Endothelial cell of umbilical vein (primary cell): ENCODE measurements around the gene ZYX. TPM values are rescaled to one million over a fixed set of nuclear protein-coding genes. Genes with fewer than 3 reads are reported as not detected.

Experiments used
- BruUV-seq: library from RNA; stranded (reverse); fragments of 400-500 nt; replicated peaks from 2 replicates; lab custom pipeline; 2021; lab: Mats Ljungman, UMichigan
- CTCF ChIA-PET: fragments of 300-600, 350-600 bp; sonication (Branson Sonifier 250); formaldehyde crosslinking; loops from one replicate; lab custom pipeline; 2021; ENCODE audit warnings: antibody characterized with exemption, inconsistent platforms; lab: Charles Lee
- POLR2A ChIA-PET: fragments of 300-600, 350-600 bp; sonication (Branson Sonifier 250); formaldehyde crosslinking; loops from one replicate; lab custom pipeline; 2021; ENCODE audit warnings: antibody characterized with exemption, inconsistent platforms; lab: Charles Lee
- DNase-seq: peaks from one replicate; pipeline ENCODE4 v3.0.0-alpha.2; 2011; ENCODE audit warnings: low read depth, low spot score
- FAIRE-seq: peaks from 2 replicates; lab custom pipeline; 2011; peaks lifted over from hg19 to GRCh38; lab: Jason Lieb, UNC
- H2AFZ ChIP-seq: 2 replicates; pipeline ENCODE4 v1.6.0; 2012; ENCODE audit warnings: low read depth, low read length, control low read depth, inconsistent platforms
- H3K27ac ChIP-seq: 2 replicates; pipeline ENCODE4 v1.5.1; 2011; ENCODE audit warnings: low read depth, mild to moderate bottlenecking, control low read depth, low read length, moderate library complexity; ENCODE audit not compliant: insufficient read depth
- H3K27me3 ChIP-seq, 2 experiments: 2 replicates each; pipeline versions ENCODE4 v1.6.0 to v1.6.1; 2011; ENCODE audit warnings: low read length in 2 of 2, mixed read lengths in 1 of 2; ENCODE audit not compliant: control insufficient read depth in 2 of 2, insufficient read depth in 2 of 2
- H3K36me3 ChIP-seq, 2 experiments: 2 replicates in 1 of 2; 3 replicates in 1 of 2; pipeline ENCODE4 v1.5.1; 2011; ENCODE audit warnings: low read length in 2 of 2, mild to moderate bottlenecking in 1 of 2, moderate library complexity in 1 of 2; ENCODE audit not compliant: control insufficient read depth in 2 of 2, insufficient read depth in 2 of 2; ENCODE audit errors: extremely low read depth in 1 of 2
- H3K4me1 ChIP-seq: 3 replicates; pipeline ENCODE4 v1.5.1; 2011; ENCODE audit warnings: mild to moderate bottlenecking, low read length; ENCODE audit not compliant: control insufficient read depth, insufficient read depth; ENCODE audit errors: extremely low read depth
- H3K4me2 ChIP-seq: 2 replicates; pipeline ENCODE4 v1.6.1; 2011; ENCODE audit warnings: low read length, control low read depth, mixed read lengths; ENCODE audit not compliant: insufficient read depth
- H3K4me3 ChIP-seq, 3 experiments: fragments of 200-600 bp in 1 of 3; sonication (generic), shearing (Covaris generic) in 1 of 3; replicated peaks in 1 of 3; 2 replicates each; pipeline ENCODE4 v1.5.1; 2011 to 2016; ENCODE audit warnings: control low read depth in 3 of 3, low read length in 3 of 3, mild to moderate bottlenecking in 2 of 3, inconsistent platforms in 1 of 3, low read depth in 1 of 3, moderate library complexity in 1 of 3; ENCODE audit not compliant: insufficient read depth in 1 of 3
- H3K79me2 ChIP-seq: 2 replicates; pipeline ENCODE4 v1.6.0; 2012; ENCODE audit warnings: low read length, inconsistent platforms; ENCODE audit not compliant: control insufficient read depth, insufficient read depth
- H3K9ac ChIP-seq: replicated peaks from 2 replicates; pipeline ENCODE3; 2011; ENCODE audit warnings: low read length, control low read depth; ENCODE audit not compliant: insufficient read depth; ENCODE audit errors: extremely low read depth
- H3K9me1 ChIP-seq: replicated peaks from 3 replicates; pipeline ENCODE4 v1.6.0; 2011; ENCODE audit warnings: mild to moderate bottlenecking, low read length; ENCODE audit not compliant: control insufficient read depth, insufficient read depth; ENCODE audit errors: extremely low read depth
- H3K9me3 ChIP-seq: replicated peaks from 2 replicates; pipeline ENCODE4 v1.5.1; 2012; ENCODE audit warnings: low read length, inconsistent platforms; ENCODE audit not compliant: control insufficient read depth, insufficient read depth
- H4K20me1 ChIP-seq: replicated peaks from 2 replicates; pipeline ENCODE3; 2011; ENCODE audit warnings: mild to moderate bottlenecking, low read length; ENCODE audit not compliant: control insufficient read depth, insufficient read depth; ENCODE audit errors: extremely low read depth
- CTCF ChIP-seq, 2 donors: IDR thresholded peaks; 1 replicate in 1 of 2; 2 replicates in 1 of 2; pipeline ENCODE4 v1.5.1; 2011; ENCODE audit warnings: low read length in 2 of 2, mild to moderate bottlenecking in 2 of 2, moderate library complexity in 2 of 2, control low read depth in 1 of 2, inconsistent platforms in 1 of 2, low read depth in 1 of 2; ENCODE audit not compliant: insufficient read depth in 1 of 2; ENCODE audit errors: extremely low read depth in 1 of 2
- POLR2A ChIP-seq: IDR thresholded peaks from 2 replicates; pipeline ENCODE4 v1.6.1; 2012; ENCODE audit warnings: low read depth, mild to moderate bottlenecking, control low read depth, low read length
- POLR2AphosphoS5 ChIP-seq: IDR thresholded peaks from 2 replicates; pipeline ENCODE4 v1.6.1; 2012; ENCODE audit warnings: low read depth, mild to moderate bottlenecking, control low read depth, low read length, moderate library complexity; ENCODE audit not compliant: insufficient read depth
- dilution Hi-C: fragments of 300-500 bp; cut with MboI; formaldehyde crosslinking; loops from one replicate; pipeline ENCODE4 v1.15.0; 2019; ENCODE audit warnings: low sequenced_read_pairs; ENCODE audit not compliant: extremely low pct_ligation_motif_present
- intact Hi-C: fragments of 100-400 bp; cut with micrococcal nuclease; formaldehyde crosslinking; loops from one replicate; pipeline ENCODE4 v1.10.0; 2022
- polyA plus RNA-seq, 4 experiments: library from polyadenylated mRNA; depleted of rRNA in 3 of 4; stranded (reverse) in 3 of 4; unstranded in 1 of 4; fragments of >200 nt; gene quantifications; 2 replicates each; pipeline versions ENCODE4 v1.2.1 to v1.2.3, GENCODE V29; 2011 to 2012; ENCODE audit warnings: missing spikeins in 1 of 4
- total RNA-seq: library from RNA; stranded (reverse); gene quantifications from 2 replicates; pipeline ENCODE4 v1.2.3, GENCODE V29; 2021

Gene ZYX
- total and polyA plus RNA-seq, 2 donors (not counting 3 experiments of a cell fraction or from before 2014, with no cell fraction given) = 196 to 545 TPM

- Histone ChIP-seq H2AFZ (no peak overlapping the region), H3K4me2 (no peak overlapping the region), H3K4me1 (peaks cover 80% of the 10 kb centered on the region), H3K27ac (no peak overlapping the region), H3K36me3 (peaks cover 19 to 42% of the 10 kb centered on the region in 2 experiments), H3K9me1 (no peaks in the 10 kb centered on the region), H3K4me3 (no peak overlapping the region), H3K9me3 (no peaks in the 10 kb centered on the region), H3K27me3 (no peaks in the 10 kb centered on the region), H3K9ac (no peak overlapping the region), H3K79me2 (peaks cover 50% of the 10 kb centered on the region), H4K20me1 (no peaks in the 10 kb centered on the region)
- TF ChIP-seq POLR2A (no peak), CTCF (IDR thresholded peaks at IDR 0.05; ENCODE audit: extremely low read depth in 1 of 2, insufficient read depth in 1 of 2, low read depth in 1 of 2, low read length in 2 of 2) (peak; percentile 13 to 18), POLR2AphosphoS5 (peak; percentile 5)
- dilution Hi-C loops = loop anchor here (25.0 kb wide), 1 partner anchor 123 kb away; no protein-coding TSS in a partner anchor
- no peak for FAIRE-seq
- ChIA-PET CTCF (interaction anchor here (0.5 to 4.3 kb wide), 7 partner anchors 9 to 116 kb away, joined by 3 to 24 read pairs (median 3); no protein-coding TSS in a partner anchor), POLR2A (interaction anchor here (0.6 to 1.6 kb wide), 2 partner anchors 9 to 100 kb away, joined by 7 to 8 read pairs; no protein-coding TSS in a partner anchor)
- no peak for DNase-seq
- no TSS peak for BruUV-seq
- intact Hi-C loops = loop anchor here (2.0 to 5.0 kb wide), 2 partner anchors 19 to 582 kb away; no protein-coding TSS in a partner anchor
Observed at GRCh38 chr7:143389316-143390103, 8.4 kb downstream of the ZYX start.
